Stimulated activated CD4-positive, alpha-beta T cell treated with anti-CD3 and anti-CD28 coated beads, Interleukin-12 subunit alpha, Interleukin-12 subunit beta, amount 100 ng/mL, for 48 hours (primary cell): Measurements from ENCODE around the gene PLCB2.

ENCODE experiments used
- DNase-seq, 3 donors: peaks; one replicate each; pipeline ENCODE4 v3.0.0-alpha.2; 2020; ENCODE audit warnings: low read depth in 2 of 3, low spot score in 1 of 3

Gene PLCB2

GRCh38 chr15:40253167-40253790 is 54.5 kb downstream of the PLCB2 start:
- no peak for DNase-seq

DNA sequence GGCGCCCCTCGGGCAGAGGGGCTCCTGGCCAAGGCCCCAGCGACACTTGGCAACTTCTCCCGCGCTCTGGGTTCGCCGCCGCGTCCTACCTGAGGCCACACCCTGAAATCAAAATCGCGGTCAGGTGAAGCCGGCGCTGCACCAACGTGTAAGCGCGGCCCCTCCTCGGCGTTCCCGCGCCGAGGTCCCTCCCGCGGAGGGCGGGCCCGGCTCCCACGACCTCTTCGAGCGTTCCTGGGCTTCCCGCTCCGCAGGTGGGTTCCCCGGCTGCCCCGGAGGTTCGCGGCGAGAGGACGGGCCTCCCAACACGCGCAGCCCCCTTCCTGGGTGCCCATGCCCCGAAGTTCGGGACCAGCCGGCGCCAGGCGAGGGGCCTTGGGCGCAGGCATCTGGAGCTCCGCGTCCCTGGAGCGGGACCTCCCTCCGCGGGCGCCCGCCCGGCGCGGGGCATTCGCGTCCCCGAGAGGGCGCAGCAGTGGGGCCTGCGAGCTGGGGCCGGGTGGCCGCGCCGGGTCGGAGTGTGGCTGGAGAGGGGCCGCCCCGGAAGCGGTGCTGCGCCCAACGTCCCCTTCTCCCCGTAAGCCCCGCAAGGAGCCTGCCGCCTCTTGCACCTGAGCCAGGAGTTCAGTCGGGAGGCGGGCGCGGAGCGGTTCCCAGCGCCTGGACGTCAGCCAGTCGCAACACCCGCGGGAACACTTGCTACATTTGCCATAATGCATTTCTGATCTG is 55.1 kb downstream of the PLCB2 start:
- no peak for DNase-seq

GRCh38 chr15:40252141-40252437 is 55.6 kb downstream of the PLCB2 start:
- no peak for DNase-seq

- DNase-seq = no peak
Measured at GRCh38 chr15:40251486-40252140, 56.1 kb downstream of the PLCB2 start.

DNA sequence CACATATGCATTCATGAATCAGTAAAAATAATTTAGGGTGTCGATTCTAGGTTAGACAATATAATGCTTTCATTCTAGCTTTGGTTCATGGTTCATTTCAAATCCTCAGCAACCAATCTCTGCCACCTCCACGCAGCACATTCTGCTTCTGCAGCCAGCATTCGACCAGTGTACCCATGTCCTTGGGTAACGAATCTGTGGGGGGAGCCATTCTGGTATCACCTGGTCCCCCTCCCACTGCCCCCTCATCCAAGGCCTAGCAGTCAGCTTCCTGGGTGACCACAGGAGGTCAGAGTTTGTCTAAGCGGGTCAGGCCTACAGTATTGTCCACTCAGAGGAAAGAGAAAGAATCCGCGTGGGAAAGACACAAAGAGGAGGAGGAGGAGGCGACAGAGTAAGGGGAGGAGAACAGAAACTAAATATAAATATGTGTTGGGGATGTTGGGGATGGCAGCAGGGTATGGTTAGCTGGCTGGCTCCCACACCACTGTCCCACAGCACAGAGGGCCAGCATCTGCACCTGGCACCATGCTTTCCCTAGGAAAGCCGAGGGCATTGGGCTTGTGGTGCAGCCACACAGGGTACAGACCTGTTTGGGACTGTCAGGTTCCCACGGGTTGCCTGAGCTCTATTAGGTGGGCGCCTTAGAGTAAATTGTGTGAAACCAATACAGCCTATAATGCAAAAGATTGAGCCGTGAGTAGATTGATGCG is 56.8 kb downstream of the PLCB2 start:
- no peak for DNase-seq

DNA sequence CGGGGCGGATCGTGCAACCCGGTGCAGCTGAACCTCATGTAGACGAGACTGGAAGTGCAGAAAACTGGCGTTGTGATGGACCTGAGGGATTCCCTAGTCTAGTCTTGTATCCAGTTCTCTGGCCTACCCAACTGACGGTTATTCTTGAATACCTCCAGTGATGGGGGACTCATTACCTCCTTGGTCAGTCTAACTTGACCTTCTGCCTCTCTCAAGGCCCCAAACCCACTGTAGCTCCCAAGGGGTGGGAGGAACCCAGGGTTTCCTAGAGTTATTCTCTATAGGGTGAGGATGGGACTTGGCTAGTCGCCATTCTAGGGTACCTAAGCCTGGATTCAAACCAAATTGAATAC is 57.5 kb downstream of the PLCB2 start:
- no peak for DNase-seq

DNA sequence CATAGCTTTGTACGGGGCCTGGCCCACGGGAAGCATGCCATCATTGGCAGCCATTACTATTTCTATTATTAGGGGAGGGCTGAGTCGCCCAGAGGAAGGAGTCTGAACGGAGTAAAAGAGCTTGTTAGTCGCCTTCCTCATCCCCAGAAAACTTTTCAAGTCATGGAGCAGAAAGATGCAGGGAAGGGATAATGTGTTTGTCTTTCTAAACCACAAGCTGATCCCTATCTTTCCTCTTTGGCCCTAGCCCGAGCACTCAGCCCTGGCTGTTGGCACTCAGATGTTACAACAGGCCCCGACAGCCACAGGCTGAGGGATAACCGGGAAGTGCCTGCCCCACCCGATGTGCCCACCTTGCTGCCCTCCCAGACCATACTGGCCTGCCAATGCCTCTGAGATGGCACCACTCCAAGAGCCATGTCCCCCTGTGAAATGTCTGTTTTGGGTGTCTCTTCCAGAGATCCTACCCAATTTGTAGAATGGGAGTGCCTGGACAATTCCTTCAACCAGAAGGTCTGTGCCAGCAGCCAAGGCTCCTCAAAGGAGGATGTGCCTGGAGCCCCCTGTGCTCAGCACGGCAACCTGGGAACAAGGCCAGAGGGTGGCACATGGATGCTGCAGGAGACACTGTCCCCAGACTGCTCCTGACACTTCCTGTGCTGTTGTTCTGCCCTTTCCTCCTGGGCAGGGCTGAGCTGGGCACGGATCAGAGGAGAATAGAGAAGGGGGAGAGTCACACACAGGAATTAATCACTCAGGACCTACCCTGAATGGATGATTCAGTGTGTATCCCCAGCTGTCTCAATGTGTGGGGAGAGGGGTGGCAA is 58.0 kb downstream of the PLCB2 start:
- DNase-seq = no peak

DNA sequence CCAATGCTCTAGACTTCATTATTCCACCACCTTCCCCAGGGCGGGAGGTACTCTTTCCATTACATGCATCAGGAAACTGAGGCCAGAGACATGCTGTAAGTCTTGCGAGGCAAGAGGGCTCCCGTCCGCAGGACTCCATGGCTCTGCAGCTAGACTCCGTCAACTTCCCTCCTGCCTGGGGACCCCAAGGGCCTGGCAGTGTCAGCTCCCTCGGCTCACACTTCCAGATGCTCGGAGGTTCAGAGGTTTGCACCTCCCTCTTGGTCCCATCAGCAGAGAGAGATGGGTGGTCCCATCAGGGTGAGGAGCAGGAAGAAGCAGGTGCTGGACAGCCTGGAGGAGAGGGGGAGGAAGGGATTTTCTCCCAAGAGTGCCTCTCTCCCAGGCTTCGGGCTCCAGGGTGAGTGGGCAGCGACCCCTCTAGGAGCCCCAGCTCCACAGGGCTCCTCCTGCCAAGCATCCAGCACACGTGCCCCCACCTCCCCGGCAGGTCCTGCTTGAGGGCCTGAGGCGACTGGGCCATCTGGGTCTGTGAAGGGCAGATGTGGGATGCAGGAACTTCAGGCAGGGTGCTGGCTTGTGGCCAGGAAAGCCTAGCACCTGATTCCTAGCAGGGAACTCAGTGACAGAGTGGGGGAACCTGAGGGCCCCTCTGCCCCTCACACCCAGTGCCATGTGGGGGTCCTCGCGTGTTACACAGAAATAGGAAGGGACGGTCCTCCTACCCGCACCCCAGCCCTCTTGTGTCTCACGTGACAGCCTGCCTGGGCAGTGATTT is 59.5 kb downstream of the PLCB2 start:
- no peak for DNase-seq

DNA sequence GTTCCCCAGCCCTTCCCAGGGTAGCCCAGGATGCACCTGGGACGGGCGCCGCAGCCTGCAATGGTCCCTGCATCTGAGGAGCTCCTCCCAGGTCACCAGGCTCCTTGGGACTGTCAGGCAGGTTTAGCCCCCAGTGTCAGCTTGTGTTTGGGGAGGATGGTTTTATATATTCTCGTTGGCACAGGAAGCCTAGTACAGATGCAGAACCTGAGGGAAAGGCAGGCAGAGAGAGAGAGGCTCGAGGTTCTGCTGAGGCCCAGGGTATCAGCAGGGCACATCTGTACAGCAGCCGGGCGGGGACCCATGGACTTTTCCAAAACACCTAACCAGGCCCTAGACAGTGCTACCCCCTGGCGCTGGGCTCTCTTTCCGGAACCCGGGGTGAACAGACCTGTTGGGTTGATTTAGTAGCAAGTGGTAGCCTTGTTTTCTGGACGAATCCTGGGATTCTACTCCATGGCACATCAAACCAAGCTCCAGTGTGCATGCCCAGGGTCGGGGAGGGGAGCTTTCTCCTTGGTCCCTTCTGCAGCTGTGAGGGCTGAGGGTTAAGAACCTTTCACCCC is 60.2 kb downstream of the PLCB2 start:
- DNase-seq = no peak

DNA sequence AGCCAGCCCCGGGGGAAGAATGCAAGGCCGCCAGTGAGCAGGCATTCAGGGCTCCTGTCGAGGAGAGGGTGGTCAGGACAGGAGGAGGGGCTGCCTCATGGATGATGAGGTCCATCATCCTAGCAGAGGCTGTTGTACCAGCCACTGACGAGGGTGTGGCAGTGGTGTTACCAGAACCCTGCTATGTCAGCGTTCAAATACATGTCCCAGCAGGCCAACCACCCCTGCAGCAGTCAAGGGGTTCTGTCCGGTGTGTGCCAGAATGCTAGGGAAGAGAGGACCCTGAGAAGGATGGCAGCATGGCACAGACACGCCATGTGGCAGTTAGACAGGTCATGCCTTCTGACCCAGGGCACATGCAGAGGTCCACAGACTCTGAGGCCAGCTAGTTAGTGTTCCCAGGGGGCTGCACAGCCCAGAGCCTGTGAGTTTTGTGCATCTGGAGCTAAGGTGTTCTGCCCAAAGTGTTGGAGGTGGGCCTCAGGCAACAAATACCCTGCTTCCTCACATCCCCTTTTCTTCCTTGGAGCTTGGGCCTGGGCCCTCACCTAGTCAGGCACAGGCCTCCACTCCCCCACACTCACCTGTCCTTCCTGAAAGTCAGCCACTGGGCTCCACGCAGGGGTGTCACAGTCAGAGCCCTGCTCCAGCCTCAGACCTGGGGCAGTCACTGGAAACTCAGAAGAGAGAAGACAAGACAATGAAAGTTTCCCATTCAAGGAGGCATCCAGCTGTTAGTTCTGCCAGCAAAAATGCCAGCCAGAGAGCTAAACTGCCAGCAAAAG is 61.0 kb downstream of the PLCB2 start:
- no peak for DNase-seq

DNA sequence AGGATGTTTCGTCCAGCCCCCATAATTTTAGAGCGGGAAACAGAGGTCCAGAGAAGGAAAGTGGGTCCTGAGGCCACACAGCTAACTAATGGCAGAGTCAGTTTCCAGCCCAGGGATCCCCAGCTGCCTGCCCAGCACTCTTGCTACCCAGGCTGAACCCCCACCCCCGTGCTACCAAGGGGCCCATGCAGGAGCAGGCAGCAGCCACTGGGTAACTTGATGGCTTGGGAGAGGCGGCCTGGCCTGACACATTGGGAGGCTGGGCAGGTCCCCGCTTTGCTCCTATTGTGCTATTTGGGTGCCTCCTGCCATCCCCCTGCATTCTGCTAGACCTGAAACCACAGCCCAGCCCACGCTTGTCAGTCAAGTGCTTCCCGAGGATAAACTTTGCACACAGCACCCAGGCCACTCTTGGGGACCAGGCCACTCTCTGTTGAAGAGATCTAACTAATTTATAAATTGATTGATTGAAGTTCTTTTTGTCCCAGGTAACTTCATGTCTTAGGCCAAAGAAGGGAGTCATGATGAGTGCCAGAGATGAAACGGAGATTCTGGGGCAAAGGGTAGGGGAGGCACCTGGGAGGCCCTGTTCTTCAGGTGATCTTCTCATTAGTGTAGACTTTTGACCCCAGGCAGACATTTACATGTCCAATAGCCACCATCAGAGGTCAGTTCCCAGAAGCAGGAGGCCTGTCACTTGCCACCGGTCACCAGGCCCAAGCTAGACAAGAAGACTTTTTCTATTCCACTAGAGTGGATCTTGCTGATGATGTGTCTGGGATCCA is 61.9 kb downstream of the PLCB2 start:
- no peak for DNase-seq

GRCh38 chr15:40244961-40245523 is 62.7 kb downstream of the PLCB2 start:
- no peak for DNase-seq

- DNase-seq = no peak
Measured at GRCh38 chr15:40243126-40243810, 64.5 kb downstream of the PLCB2 start.

DNA sequence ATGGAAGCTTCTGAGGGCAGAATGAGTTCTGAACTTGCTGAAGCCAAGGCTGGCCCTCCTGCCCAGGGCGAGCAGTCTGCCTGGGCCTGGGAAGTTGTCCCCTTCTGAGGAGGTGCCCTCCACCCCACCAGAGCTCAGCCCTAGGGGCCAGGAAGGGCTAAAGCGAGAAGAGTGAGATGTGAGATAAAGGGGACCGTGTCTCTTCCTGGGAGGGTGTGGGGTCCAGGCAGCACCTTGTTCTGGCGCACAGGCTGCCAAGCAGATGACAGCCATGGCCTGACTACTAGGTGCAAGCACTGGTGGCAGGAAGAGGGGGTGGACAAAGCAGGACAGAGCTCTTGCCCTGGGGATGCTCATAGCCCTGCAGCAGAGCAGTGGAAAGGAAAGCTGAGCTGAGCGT is 65.1 kb downstream of the PLCB2 start:
- no peak for DNase-seq

GRCh38 chr15:40242213-40242599 is 65.5 kb downstream of the PLCB2 start:
- DNase-seq = no peak

DNA sequence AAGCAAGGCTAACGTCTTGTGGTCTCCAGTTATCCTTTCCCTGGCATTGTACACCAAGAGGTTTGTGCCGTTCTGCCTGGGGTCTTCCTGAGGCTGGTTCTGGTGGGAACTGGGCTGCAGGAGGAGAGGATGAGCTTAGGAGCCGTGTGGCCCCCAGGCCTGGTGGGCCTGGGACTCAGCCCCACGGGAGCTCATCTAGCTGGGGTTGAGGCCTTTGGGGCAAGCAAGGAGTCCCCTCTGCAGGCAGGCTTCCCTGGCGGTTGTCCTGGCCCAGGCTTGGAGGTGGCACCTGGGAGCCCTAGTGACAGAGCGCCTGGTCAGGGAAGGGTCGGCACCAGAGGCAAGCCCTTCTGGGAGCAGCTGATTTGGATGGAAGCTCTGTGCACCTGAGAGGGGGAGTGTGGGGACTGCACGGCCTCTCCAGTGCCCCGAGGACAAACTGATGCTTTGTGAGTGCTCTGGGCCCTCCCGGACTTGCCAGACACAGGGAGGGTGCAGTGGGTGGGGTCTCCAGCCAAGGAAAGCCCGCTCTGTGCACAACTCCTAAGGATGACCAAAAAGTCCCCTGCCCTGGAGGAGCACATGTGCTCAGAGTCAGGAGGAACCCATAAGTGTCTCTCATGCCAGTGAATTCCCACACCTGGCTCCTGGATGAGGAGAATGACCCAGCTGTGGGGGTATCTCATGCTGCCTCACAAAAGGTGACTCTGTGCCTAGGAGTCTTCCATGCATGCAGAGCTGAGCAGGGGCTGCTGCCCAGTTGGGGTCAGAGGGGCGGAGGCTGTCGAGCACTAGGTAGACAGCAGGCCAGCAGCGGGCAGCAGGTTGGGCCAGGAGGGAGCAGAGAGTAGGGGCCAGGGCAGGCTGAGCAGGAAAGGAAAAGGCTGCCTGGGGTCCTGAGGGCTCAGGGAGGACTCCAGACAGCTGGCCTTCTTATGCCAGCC is 66.2 kb downstream of the PLCB2 start:
- DNase-seq = no peak
